Panc1 (cell line): ENCODE data around the gene SCD5.

Source experiments
- POLR2AphosphoS5 ChIP-seq: IDR thresholded peaks from 2 replicates; pipeline ENCODE4 v1.6.1; 2012; ENCODE audit warnings: mild to moderate bottlenecking, low read depth, low read length, moderate library complexity
- SIN3A ChIP-seq: IDR thresholded peaks from 2 replicates; pipeline ENCODE4 v1.6.1; 2012; ENCODE audit warnings: low read depth, mild to moderate bottlenecking, low read length, moderate library complexity, borderline replicate concordance; ENCODE audit not compliant: insufficient read depth
- TCF7L2 ChIP-seq: IDR thresholded peaks from 2 replicates; pipeline ENCODE4 v1.6.1; 2011; ENCODE audit warnings: mild to moderate bottlenecking, low read depth, low read length, inconsistent platforms
- TF ChIP-seq, protein P1 (sequence below): fragments of 450-650 bp; IDR thresholded peaks from 2 replicates; pipeline ENCODE4 v1.5.1; 2017; ENCODE audit warnings: mild to moderate bottlenecking

DNA sequence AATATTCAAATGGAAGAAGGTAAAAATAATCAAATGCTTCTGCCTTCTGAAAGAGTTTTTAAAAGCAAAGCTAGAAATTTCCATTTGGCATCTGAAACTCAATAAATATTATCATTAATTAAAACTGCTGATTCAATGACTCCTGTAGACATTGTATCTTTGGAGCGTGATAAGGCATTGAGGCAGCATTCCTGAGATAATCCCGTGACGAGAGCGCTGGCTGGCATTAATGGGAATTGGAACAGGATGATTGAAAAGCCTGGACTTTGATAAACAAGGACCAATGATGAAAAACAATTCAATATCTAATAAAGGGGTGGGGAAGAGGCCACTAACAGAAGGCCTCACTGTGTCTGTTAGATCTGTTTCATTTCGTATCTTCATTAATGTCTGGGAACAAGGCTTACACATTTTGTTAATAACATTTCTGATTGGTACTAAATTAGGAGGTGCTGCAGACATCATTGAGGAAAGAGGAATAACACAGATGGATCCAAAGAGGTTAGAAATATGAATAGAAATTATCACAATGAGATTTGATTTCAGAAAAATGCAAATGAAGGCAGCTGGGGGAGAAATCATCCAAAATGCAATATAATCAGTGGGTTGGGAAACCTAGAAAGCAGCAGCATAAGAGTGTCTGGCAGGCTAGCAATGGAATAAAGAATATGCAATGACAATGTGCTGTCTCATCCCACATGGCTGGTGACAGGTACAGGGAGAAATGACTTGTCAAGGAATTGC, 102.3 kb downstream of the SCD5 start:
- TF ChIP-seq SIN3A (no peak), POLR2AphosphoS5 (no peak), TCF7L2 (no peak)
- TF ChIP-seq, protein P1, sequence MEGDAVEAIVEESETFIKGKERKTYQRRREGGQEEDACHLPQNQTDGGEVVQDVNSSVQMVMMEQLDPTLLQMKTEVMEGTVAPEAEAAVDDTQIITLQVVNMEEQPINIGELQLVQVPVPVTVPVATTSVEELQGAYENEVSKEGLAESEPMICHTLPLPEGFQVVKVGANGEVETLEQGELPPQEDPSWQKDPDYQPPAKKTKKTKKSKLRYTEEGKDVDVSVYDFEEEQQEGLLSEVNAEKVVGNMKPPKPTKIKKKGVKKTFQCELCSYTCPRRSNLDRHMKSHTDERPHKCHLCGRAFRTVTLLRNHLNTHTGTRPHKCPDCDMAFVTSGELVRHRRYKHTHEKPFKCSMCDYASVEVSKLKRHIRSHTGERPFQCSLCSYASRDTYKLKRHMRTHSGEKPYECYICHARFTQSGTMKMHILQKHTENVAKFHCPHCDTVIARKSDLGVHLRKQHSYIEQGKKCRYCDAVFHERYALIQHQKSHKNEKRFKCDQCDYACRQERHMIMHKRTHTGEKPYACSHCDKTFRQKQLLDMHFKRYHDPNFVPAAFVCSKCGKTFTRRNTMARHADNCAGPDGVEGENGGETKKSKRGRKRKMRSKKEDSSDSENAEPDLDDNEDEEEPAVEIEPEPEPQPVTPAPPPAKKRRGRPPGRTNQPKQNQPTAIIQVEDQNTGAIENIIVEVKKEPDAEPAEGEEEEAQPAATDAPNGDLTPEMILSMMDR: no peak
